Measurements from ENCODE around the gene KLHL35.

The KLHL35 gene

GRCh38 chr11:75461151-75461550 lies 28.1 kb upstream of the KLHL35 start:
- ChIA-PET POLR2A (no interaction called here), CTCF (no interaction called here)
- DNase-seq (ENCODE audit: extremely low spot score): no peak
- TF ChIP-seq FOXM1 (IDR thresholded peaks at IDR 0.05; ENCODE audit: borderline replicate concordance): no peak

- no peak for DNase-seq (ENCODE audit: extremely low spot score)
- POLR2A ChIA-PET: no interaction called here
- no peak for TF ChIP-seq NFRKB (IDR thresholded peaks at IDR 0.05)
- CTCF ChIA-PET: no interaction called here
Observed at GRCh38 chr11:75456596-75457183, 23.7 kb upstream of the KLHL35 start.

DNA sequence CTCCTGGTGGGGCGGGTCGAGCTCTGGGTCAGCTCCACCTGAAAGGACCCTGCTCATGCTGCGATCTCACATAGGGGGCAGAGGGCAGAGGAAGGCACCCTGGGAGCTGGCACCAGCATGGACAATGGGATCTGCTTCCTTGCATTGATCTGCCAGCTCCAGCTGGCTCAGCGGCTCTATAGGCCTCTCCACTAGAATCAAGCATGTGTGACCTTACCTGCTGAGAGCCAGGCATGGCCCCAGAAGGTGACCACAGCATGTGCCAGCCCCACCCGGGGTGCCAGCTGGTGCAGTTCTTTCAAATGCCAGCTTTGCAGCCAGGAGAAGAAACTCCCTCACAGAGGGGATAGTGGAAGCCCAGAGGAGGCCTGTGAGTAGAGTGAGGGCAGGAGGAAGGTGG lies 22.0 kb upstream of the KLHL35 start:
- ChIA-PET POLR2A (no interaction called here), CTCF (no interaction called here)
- DNase-seq (ENCODE audit: extremely low spot score): no peak
- TF ChIP-seq ELF4 (IDR thresholded peaks at IDR 0.05) (no peak), BHLHE40 (IDR thresholded peaks at IDR 0.05; ENCODE audit: borderline replicate concordance) (no peak), HDGF (IDR thresholded peaks at IDR 0.05; ENCODE audit: borderline replicate concordance) (no peak), FOXA1 (IDR thresholded peaks at IDR 0.05) (no peak), ARNT (IDR thresholded peaks at IDR 0.05) (no peak), SUZ12 (IDR thresholded peaks at IDR 0.05) (no peak), ZNF384 (IDR thresholded peaks at IDR 0.05) (no peak), CTBP1 (IDR thresholded peaks at IDR 0.05; ENCODE audit: borderline replicate concordance) (no peak), LEF1 (IDR thresholded peaks at IDR 0.05; ENCODE audit: borderline replicate concordance) (no peak), FOXK2 (IDR thresholded peaks at IDR 0.05) (no peak), TARDBP (IDR thresholded peaks at IDR 0.05) (no peak), NFRKB (IDR thresholded peaks at IDR 0.05) (no peak), L3MBTL2 (conservative IDR thresholded peaks at IDR 0.05) (no peak), FOXM1 (IDR thresholded peaks at IDR 0.05; ENCODE audit: borderline replicate concordance) (no peak), SP1 (IDR thresholded peaks at IDR 0.05) (no peak)
- TF ChIP-seq, protein P1, sequence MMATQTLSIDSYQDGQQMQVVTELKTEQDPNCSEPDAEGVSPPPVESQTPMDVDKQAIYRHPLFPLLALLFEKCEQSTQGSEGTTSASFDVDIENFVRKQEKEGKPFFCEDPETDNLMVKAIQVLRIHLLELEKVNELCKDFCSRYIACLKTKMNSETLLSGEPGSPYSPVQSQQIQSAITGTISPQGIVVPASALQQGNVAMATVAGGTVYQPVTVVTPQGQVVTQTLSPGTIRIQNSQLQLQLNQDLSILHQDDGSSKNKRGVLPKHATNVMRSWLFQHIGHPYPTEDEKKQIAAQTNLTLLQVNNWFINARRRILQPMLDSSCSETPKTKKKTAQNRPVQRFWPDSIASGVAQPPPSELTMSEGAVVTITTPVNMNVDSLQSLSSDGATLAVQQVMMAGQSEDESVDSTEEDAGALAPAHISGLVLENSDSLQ (IDR thresholded peaks at IDR 0.05): no peak

DNA sequence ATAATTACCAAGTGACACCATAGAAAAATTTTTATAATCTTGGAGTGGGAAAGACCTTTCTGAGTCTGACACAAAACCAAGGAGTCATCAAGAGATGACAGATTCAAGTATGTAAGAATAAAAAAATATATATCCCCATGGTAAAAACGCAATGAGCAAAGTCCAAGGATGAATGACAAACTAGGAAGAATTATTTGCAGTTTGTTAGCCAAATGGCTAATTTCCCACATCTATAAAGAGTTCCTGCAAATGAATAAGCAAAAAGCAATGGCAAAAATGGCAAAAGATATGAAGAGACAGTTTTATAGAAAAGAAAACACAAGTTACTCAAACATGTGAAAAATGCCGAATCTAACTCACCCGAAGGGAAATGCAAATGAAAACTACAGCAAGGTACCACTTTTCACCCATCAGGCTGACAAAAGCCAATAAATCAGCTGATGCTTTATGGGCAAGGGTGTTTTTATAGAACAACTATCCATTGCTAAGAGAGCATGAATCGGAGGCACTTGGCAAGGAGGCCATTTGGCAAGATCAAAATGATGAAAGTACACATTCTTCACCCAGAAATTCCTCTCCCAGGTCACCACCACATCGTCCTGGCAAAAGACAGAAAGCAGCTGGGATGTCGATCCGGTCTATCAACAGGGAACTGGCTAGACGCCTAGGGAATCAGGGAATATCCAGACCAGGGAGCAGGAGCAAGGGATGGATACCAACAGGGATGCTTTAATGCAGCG lies 21.1 kb upstream of the KLHL35 start:
- TF ChIP-seq SUZ12 (IDR thresholded peaks at IDR 0.05) (no peak), FOXM1 (IDR thresholded peaks at IDR 0.05; ENCODE audit: borderline replicate concordance) (no peak)
- TF ChIP-seq, protein P1 (IDR thresholded peaks at IDR 0.05): peak; percentile 25; the same call in 1 of the 2 replicates
- CTCF ChIA-PET: no interaction called here
- DNase-seq (ENCODE audit: extremely low spot score): no peak

DNA sequence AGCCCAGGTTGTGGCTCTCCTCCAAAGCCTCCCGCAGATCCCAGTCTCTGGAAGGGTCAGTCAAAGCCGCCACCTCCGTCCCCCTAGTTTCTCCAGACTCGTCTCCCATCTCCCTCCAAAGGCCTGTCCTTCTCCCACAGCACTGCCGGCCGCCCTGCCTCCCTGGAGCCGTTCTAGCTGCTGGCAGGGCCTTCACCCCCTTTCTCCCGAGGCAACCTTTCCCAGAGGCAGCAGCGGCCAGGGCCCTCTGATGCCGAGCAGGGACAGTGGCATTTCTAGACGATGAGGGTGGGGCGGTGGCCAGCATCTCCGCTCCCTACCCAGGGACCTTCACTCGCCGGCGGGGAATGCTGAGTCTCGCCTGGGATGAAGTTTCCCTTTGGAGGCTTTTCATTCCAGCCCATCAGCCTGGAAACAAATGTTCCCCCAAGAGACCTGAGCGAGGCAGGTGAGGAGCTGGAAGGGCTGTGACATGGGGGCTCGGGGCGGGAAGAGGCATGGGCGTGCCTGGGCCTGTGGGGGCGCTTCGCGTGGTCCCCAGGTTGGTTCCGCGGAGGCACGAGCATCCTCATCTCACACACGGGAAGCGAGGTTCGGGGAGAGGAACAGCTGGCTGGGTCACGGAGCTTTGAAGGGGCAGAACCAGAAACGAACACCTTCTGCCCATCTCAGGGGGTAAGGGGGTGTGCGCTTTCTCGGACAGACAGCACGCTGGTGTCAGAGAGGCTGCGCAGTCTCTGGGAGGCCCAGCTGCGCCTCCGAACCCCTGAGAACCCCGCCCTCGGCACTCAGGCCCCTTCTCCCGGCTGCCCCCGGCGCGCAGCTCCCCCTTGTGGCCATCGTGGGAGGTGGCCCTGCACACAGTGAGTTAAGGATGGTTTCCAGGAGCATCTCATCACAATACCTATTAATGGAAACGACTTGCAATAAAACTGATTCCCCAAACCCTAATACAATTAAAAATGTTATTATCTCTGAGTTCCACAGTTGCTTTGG lies 18.1 kb upstream of the KLHL35 start:
- TF ChIP-seq BHLHE40 (IDR thresholded peaks at IDR 0.05; ENCODE audit: borderline replicate concordance) (no peak), FOXM1 (IDR thresholded peaks at IDR 0.05; ENCODE audit: borderline replicate concordance) (no peak), TARDBP (IDR thresholded peaks at IDR 0.05) (no peak)
- POLR2A ChIA-PET: no interaction called here
- CTCF ChIA-PET: interaction anchor here (0.6 to 1.2 kb wide), 5 partner anchors 39 to 83 kb away, joined by 3 to 4 read pairs (median 3); no protein-coding TSS in a partner anchor
- DNase-seq (ENCODE audit: extremely low spot score): peak; percentile 57

More for the DNA sequence above, 21.1 kb upstream of the KLHL35 start:
- POLR2A ChIA-PET: no interaction called here

GRCh38 chr11:75450236-75450635 lies 17.2 kb upstream of the KLHL35 start:
- no peak for DNase-seq (ENCODE audit: extremely low spot score)
- TF ChIP-seq LEF1 (IDR thresholded peaks at IDR 0.05; ENCODE audit: borderline replicate concordance): no peak
- TF ChIP-seq TARDBP (IDR thresholded peaks at IDR 0.05): no peak
- TF ChIP-seq FOXM1 (IDR thresholded peaks at IDR 0.05; ENCODE audit: borderline replicate concordance): no peak
- TF ChIP-seq, protein P1 (IDR thresholded peaks at IDR 0.05): no peak
- ChIA-PET POLR2A (no interaction called here), CTCF (interaction anchor here (1.2 kb wide), 1 partner anchor 82 kb away, joined by 3 read pairs; no protein-coding TSS in a partner anchor)

- no peak for DNase-seq (ENCODE audit: extremely low spot score)
- TF ChIP-seq ZNF384 (IDR thresholded peaks at IDR 0.05) (no peak), LEF1 (IDR thresholded peaks at IDR 0.05; ENCODE audit: borderline replicate concordance) (no peak), NFRKB (IDR thresholded peaks at IDR 0.05) (no peak), CTBP1 (IDR thresholded peaks at IDR 0.05; ENCODE audit: borderline replicate concordance) (no peak), SP1 (IDR thresholded peaks at IDR 0.05) (no peak), BHLHE40 (IDR thresholded peaks at IDR 0.05; ENCODE audit: borderline replicate concordance) (no peak), FOXK2 (IDR thresholded peaks at IDR 0.05) (no peak), ARNT (IDR thresholded peaks at IDR 0.05) (no peak), HDGF (IDR thresholded peaks at IDR 0.05; ENCODE audit: borderline replicate concordance) (no peak), TARDBP (IDR thresholded peaks at IDR 0.05) (no peak), FOXA1 (IDR thresholded peaks at IDR 0.05) (no peak), L3MBTL2 (conservative IDR thresholded peaks at IDR 0.05) (no peak), ELF4 (IDR thresholded peaks at IDR 0.05) (no peak), FOXM1 (IDR thresholded peaks at IDR 0.05; ENCODE audit: borderline replicate concordance) (no peak), SUZ12 (IDR thresholded peaks at IDR 0.05) (no peak)
- TF ChIP-seq, protein P1 (IDR thresholded peaks at IDR 0.05): no peak
- CTCF ChIA-PET: no interaction called here
- POLR2A ChIA-PET: no interaction called here
Observed at GRCh38 chr11:75449776-75450175, 16.8 kb upstream of the KLHL35 start.
